Lower leg skin (tissue), 3 donors: ENCODE measurements around the gene CYP11A1.

Source experiments
- POLR2A ChIP-seq, 2 donors: fragments of 450-650 bp; IDR thresholded peaks; one replicate each; pipeline ENCODE4 v1.6.1; 2016 to 2017; ENCODE audit warnings: antibody characterized with exemption in 2 of 2, mild to moderate bottlenecking in 1 of 2, moderate library complexity in 1 of 2
- TF ChIP-seq, protein P1 (sequence below), 3 donors: fragments of 450-650 bp; IDR thresholded peaks; one replicate each; pipeline ENCODE4 v1.5.1; 2016; ENCODE audit warnings: antibody characterized with exemption in 3 of 3, mild to moderate bottlenecking in 3 of 3, moderate library complexity in 2 of 3

DNA sequence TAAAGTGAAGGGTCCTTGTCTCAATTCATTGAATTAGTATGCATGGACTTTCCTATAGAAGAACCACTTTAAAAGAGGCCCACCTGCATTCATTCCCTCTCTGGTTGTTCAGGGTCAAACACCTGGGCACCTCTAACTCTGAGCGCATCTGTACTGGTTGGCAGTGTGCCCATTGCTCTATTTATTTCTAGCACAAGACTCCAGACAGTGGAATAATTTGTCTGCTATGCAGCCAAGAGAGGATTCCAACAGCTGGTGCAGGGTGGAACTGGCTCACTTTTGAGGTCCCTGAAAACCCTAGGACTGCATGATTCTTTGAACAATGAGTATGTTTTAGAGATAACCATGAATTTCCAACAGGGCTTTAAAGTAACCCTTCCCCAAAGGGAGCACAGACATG is 73.4 kb downstream of the CYP11A1 start:
- TF ChIP-seq, protein P1, sequence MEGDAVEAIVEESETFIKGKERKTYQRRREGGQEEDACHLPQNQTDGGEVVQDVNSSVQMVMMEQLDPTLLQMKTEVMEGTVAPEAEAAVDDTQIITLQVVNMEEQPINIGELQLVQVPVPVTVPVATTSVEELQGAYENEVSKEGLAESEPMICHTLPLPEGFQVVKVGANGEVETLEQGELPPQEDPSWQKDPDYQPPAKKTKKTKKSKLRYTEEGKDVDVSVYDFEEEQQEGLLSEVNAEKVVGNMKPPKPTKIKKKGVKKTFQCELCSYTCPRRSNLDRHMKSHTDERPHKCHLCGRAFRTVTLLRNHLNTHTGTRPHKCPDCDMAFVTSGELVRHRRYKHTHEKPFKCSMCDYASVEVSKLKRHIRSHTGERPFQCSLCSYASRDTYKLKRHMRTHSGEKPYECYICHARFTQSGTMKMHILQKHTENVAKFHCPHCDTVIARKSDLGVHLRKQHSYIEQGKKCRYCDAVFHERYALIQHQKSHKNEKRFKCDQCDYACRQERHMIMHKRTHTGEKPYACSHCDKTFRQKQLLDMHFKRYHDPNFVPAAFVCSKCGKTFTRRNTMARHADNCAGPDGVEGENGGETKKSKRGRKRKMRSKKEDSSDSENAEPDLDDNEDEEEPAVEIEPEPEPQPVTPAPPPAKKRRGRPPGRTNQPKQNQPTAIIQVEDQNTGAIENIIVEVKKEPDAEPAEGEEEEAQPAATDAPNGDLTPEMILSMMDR (IDR thresholded peaks at IDR 0.05): no peak
- TF ChIP-seq POLR2A (IDR thresholded peaks at IDR 0.05): no peak
